ENCODE data around the gene PTCH2.
A peak's percentile ranks its signal among the peaks of the same experiment; 100 is the strongest.

The PTCH2 gene

GRCh38 chr1:44835738-44836675 is 7.0 kb downstream of the PTCH2 start:
- Histone ChIP-seq H3K9me3 (ENCODE audit: control insufficient read depth, insufficient read depth, low read length) (no peaks in the 10 kb centered on the region), H3K4me3 (ENCODE audit: low read depth, low read length) (no peak overlapping the region), H3K4me1 (ENCODE audit: control insufficient read depth, insufficient read depth, low read length) (peaks cover 15% of the 10 kb centered on the region), H3K9ac (ENCODE audit: low read depth, low read length) (no peak overlapping the region), H3K27me3 (ENCODE audit: control insufficient read depth, insufficient read depth, low read length) (no peaks in the 10 kb centered on the region), H3K36me3 (ENCODE audit: control insufficient read depth, insufficient read depth, low read length) (no peaks in the 10 kb centered on the region)

GRCh38 chr1:44834328-44834727 is 8.7 kb downstream of the PTCH2 start:
- Histone ChIP-seq H3K9me3 (ENCODE audit: control insufficient read depth, insufficient read depth, low read length) (no peaks in the 10 kb centered on the region), H3K9ac (ENCODE audit: low read depth, low read length) (no peak overlapping the region), H3K4me3 (ENCODE audit: low read depth, low read length) (no peak overlapping the region), H3K36me3 (ENCODE audit: control insufficient read depth, insufficient read depth, low read length) (no peaks in the 10 kb centered on the region), H3K4me1 (ENCODE audit: control insufficient read depth, insufficient read depth, low read length) (peaks cover 16% of the 10 kb centered on the region), H3K27me3 (ENCODE audit: control insufficient read depth, insufficient read depth, low read length) (no peaks in the 10 kb centered on the region)

- no peaks in the 10 kb centered on the region for H3K36me3 ChIP-seq (ENCODE audit: control insufficient read depth, insufficient read depth, low read length)
- H3K9me3 ChIP-seq (ENCODE audit: control insufficient read depth, insufficient read depth, low read length): no peaks in the 10 kb centered on the region
- peak overlapping the region; percentile 60 for H3K9ac ChIP-seq (ENCODE audit: low read depth, low read length)
- no peak overlapping the region for H3K4me3 ChIP-seq (ENCODE audit: low read depth, low read length)
- H3K27me3 ChIP-seq (ENCODE audit: control insufficient read depth, insufficient read depth, low read length): no peaks in the 10 kb centered on the region
- H3K4me1 ChIP-seq (ENCODE audit: control insufficient read depth, insufficient read depth, low read length): peaks cover 16% of the 10 kb centered on the region
Measured at GRCh38 chr1:44832056-44832705, 10.9 kb downstream of the PTCH2 start.

- no peak overlapping the region for H3K4me3 ChIP-seq (ENCODE audit: low read depth, low read length)
- no peak overlapping the region for H3K9ac ChIP-seq (ENCODE audit: low read depth, low read length)
- H3K4me1 ChIP-seq (ENCODE audit: control insufficient read depth, insufficient read depth, low read length): peaks cover 18% of the 10 kb centered on the region
Measured at GRCh38 chr1:44831516-44831915, 11.5 kb downstream of the PTCH2 start.

GRCh38 chr1:44830900-44831304 is 12.2 kb downstream of the PTCH2 start:
- Histone ChIP-seq H3K9ac (ENCODE audit: low read depth, low read length) (no peak overlapping the region), H3K4me1 (ENCODE audit: control insufficient read depth, insufficient read depth, low read length) (peaks cover 18% of the 10 kb centered on the region), H3K36me3 (ENCODE audit: control insufficient read depth, insufficient read depth, low read length) (no peaks in the 10 kb centered on the region), H3K4me3 (ENCODE audit: low read depth, low read length) (no peak overlapping the region), H3K9me3 (ENCODE audit: control insufficient read depth, insufficient read depth, low read length) (no peaks in the 10 kb centered on the region), H3K27me3 (ENCODE audit: control insufficient read depth, insufficient read depth, low read length) (no peaks in the 10 kb centered on the region)

More at GRCh38 chr1:44831516-44831915, 11.5 kb downstream of the PTCH2 start:
- Histone ChIP-seq H3K27me3 (ENCODE audit: control insufficient read depth, insufficient read depth, low read length) (no peaks in the 10 kb centered on the region), H3K9me3 (ENCODE audit: control insufficient read depth, insufficient read depth, low read length) (no peaks in the 10 kb centered on the region), H3K36me3 (ENCODE audit: control insufficient read depth, insufficient read depth, low read length) (no peaks in the 10 kb centered on the region)

- H3K36me3 ChIP-seq (ENCODE audit: control insufficient read depth, insufficient read depth, low read length): no peaks in the 10 kb centered on the region
- H3K9ac ChIP-seq (ENCODE audit: low read depth, low read length): no peak overlapping the region
- H3K9me3 ChIP-seq (ENCODE audit: control insufficient read depth, insufficient read depth, low read length): no peaks in the 10 kb centered on the region
- no peaks in the 10 kb centered on the region for H3K27me3 ChIP-seq (ENCODE audit: control insufficient read depth, insufficient read depth, low read length)
- peaks cover 18% of the 10 kb centered on the region for H3K4me1 ChIP-seq (ENCODE audit: control insufficient read depth, insufficient read depth, low read length)
- no peak overlapping the region for H3K4me3 ChIP-seq (ENCODE audit: low read depth, low read length)
Measured at GRCh38 chr1:44829506-44830384, 13.3 kb downstream of the PTCH2 start.

GRCh38 chr1:44828841-44829440 is 14.1 kb downstream of the PTCH2 start:
- Histone ChIP-seq H3K36me3 (ENCODE audit: control insufficient read depth, insufficient read depth, low read length) (no peaks in the 10 kb centered on the region), H3K4me1 (ENCODE audit: control insufficient read depth, insufficient read depth, low read length) (peaks cover 18% of the 10 kb centered on the region), H3K9me3 (ENCODE audit: control insufficient read depth, insufficient read depth, low read length) (no peaks in the 10 kb centered on the region), H3K9ac (ENCODE audit: low read depth, low read length) (no peak overlapping the region), H3K27me3 (ENCODE audit: control insufficient read depth, insufficient read depth, low read length) (no peaks in the 10 kb centered on the region), H3K4me3 (ENCODE audit: low read depth, low read length) (no peak overlapping the region)

GRCh38 chr1:44828003-44828651 is 14.9 kb downstream of the PTCH2 start:
- H3K4me1 ChIP-seq (ENCODE audit: control insufficient read depth, insufficient read depth, low read length): peaks cover 18% of the 10 kb centered on the region
- no peak overlapping the region for H3K9ac ChIP-seq (ENCODE audit: low read depth, low read length)
- no peaks in the 10 kb centered on the region for H3K27me3 ChIP-seq (ENCODE audit: control insufficient read depth, insufficient read depth, low read length)
- H3K4me3 ChIP-seq (ENCODE audit: low read depth, low read length): no peak overlapping the region
- H3K9me3 ChIP-seq (ENCODE audit: control insufficient read depth, insufficient read depth, low read length): no peaks in the 10 kb centered on the region
- H3K36me3 ChIP-seq (ENCODE audit: control insufficient read depth, insufficient read depth, low read length): no peaks in the 10 kb centered on the region

GRCh38 chr1:44827197-44828002 is 15.7 kb downstream of the PTCH2 start:
- H3K9me3 ChIP-seq (ENCODE audit: control insufficient read depth, insufficient read depth, low read length): no peaks in the 10 kb centered on the region
- H3K4me3 ChIP-seq (ENCODE audit: low read depth, low read length): no peak overlapping the region
- no peaks in the 10 kb centered on the region for H3K27me3 ChIP-seq (ENCODE audit: control insufficient read depth, insufficient read depth, low read length)
- no peaks in the 10 kb centered on the region for H3K36me3 ChIP-seq (ENCODE audit: control insufficient read depth, insufficient read depth, low read length)
- H3K9ac ChIP-seq (ENCODE audit: low read depth, low read length): no peak overlapping the region
- H3K4me1 ChIP-seq (ENCODE audit: control insufficient read depth, insufficient read depth, low read length): peaks cover 17% of the 10 kb centered on the region

GRCh38 chr1:44826375-44827196 is 16.5 kb downstream of the PTCH2 start:
- Histone ChIP-seq H3K9ac (ENCODE audit: low read depth, low read length) (no peak overlapping the region), H3K27me3 (ENCODE audit: control insufficient read depth, insufficient read depth, low read length) (no peaks in the 10 kb centered on the region), H3K4me1 (ENCODE audit: control insufficient read depth, insufficient read depth, low read length) (peaks cover 9% of the 10 kb centered on the region), H3K9me3 (ENCODE audit: control insufficient read depth, insufficient read depth, low read length) (no peaks in the 10 kb centered on the region), H3K36me3 (ENCODE audit: control insufficient read depth, insufficient read depth, low read length) (no peaks in the 10 kb centered on the region), H3K4me3 (ENCODE audit: low read depth, low read length) (no peak overlapping the region)

Measured in iPS-15b (cell line).